ACC112 (cell line): ENCODE data around the gene UBE2U.

Experiments used
- H2AFZ ChIP-seq: fragments of 200-600 bp; sonication (generic); one replicate; pipeline ENCODE4 v1.6.0; 2017; ENCODE audit warnings: antibody characterized with exemption, low read length; ENCODE audit not compliant: unreplicated experiment
- H3K27ac ChIP-seq: fragments of 200-600 bp; sonication (generic); 2 replicates; pipeline ENCODE4 v1.5.1; 2014; ENCODE audit warnings: low read depth, mild to moderate bottlenecking, antibody characterized with exemption, low read length, moderate library complexity
- H3K27me3 ChIP-seq: fragments of 200-600 bp; sonication (generic); 2 replicates; pipeline ENCODE4 v1.6.1; 2014; ENCODE audit warnings: mild to moderate bottlenecking, antibody characterized with exemption, low read length, moderate library complexity, mixed read lengths; ENCODE audit not compliant: insufficient read depth
- H3K36me3 ChIP-seq: fragments of 200-600 bp; sonication (generic); 2 replicates; pipeline ENCODE4 v1.6.1; 2016; ENCODE audit warnings: mild to moderate bottlenecking, antibody characterized with exemption, low read length, moderate library complexity, mixed read lengths; ENCODE audit not compliant: insufficient read depth
- H3K4me1 ChIP-seq: fragments of 200-600 bp; sonication (generic); one replicate; pipeline ENCODE4 v1.6.1; 2016; ENCODE audit warnings: low read length, mixed read lengths; ENCODE audit not compliant: insufficient read depth, unreplicated experiment, control insufficient read depth
- H3K4me3 ChIP-seq: fragments of 200-600 bp; sonication (generic); 2 replicates; pipeline ENCODE4 v1.5.1; 2014; ENCODE audit warnings: mild to moderate bottlenecking, low read depth, low read length
- H3K79me2 ChIP-seq: fragments of 200-600 bp; sonication (generic); one replicate; pipeline ENCODE4 v1.6.0; 2016; ENCODE audit warnings: low read length; ENCODE audit not compliant: control insufficient read depth, unreplicated experiment, insufficient read depth

The UBE2U gene

GRCh38 chr1:64290420-64290819, 87.0 kb downstream of the UBE2U start:
- Histone ChIP-seq H3K27ac (no peak overlapping the region), H3K79me2 (no peaks in the 10 kb centered on the region), H3K4me1 (peaks cover 4% of the 10 kb centered on the region), H3K4me3 (no peak overlapping the region), H2AFZ (no peak overlapping the region), H3K27me3 (peaks cover 10% of the 10 kb centered on the region), H3K36me3 (no peaks in the 10 kb centered on the region)

GRCh38 chr1:64291931-64292330, 88.5 kb downstream of the UBE2U start:
- no peak overlapping the region for H3K4me3 ChIP-seq
- H3K27ac ChIP-seq: no peak overlapping the region
- H3K4me1 ChIP-seq: peaks cover 4% of the 10 kb centered on the region

GRCh38 chr1:64292399-64292798, 89.0 kb downstream of the UBE2U start:
- Histone ChIP-seq H3K27me3 (no peaks in the 10 kb centered on the region), H3K4me3 (no peak overlapping the region), H3K36me3 (no peaks in the 10 kb centered on the region), H2AFZ (no peak overlapping the region), H3K4me1 (peaks cover 4% of the 10 kb centered on the region), H3K27ac (no peak overlapping the region), H3K79me2 (no peaks in the 10 kb centered on the region)

More at GRCh38 chr1:64291931-64292330, 88.5 kb downstream of the UBE2U start:
- no peaks in the 10 kb centered on the region for H3K36me3 ChIP-seq
- H2AFZ ChIP-seq: no peak overlapping the region
- H3K27me3 ChIP-seq: no peaks in the 10 kb centered on the region
- H3K79me2 ChIP-seq: no peaks in the 10 kb centered on the region

- H3K27ac ChIP-seq: no peak overlapping the region
- H3K4me3 ChIP-seq: no peak overlapping the region
- no peaks in the 10 kb centered on the region for H3K27me3 ChIP-seq
- H2AFZ ChIP-seq: no peak overlapping the region
- peaks cover 4% of the 10 kb centered on the region for H3K4me1 ChIP-seq
- H3K36me3 ChIP-seq: no peaks in the 10 kb centered on the region
- no peaks in the 10 kb centered on the region for H3K79me2 ChIP-seq
These were observed 90.4 kb downstream of the UBE2U start for GRCh38 chr1:64293820-64294219.

GRCh38 chr1:64295136-64295535, 91.7 kb downstream of the UBE2U start:
- Histone ChIP-seq H3K4me3 (no peak overlapping the region), H2AFZ (no peak overlapping the region), H3K27me3 (no peaks in the 10 kb centered on the region), H3K79me2 (no peaks in the 10 kb centered on the region), H3K27ac (no peak overlapping the region), H3K36me3 (no peaks in the 10 kb centered on the region), H3K4me1 (peaks cover 4% of the 10 kb centered on the region)

GRCh38 chr1:64295561-64295960, 92.1 kb downstream of the UBE2U start:
- Histone ChIP-seq H3K27me3 (no peaks in the 10 kb centered on the region), H3K79me2 (no peaks in the 10 kb centered on the region), H3K4me3 (no peak overlapping the region), H3K36me3 (no peaks in the 10 kb centered on the region), H2AFZ (no peak overlapping the region), H3K27ac (no peak overlapping the region), H3K4me1 (peaks cover 4% of the 10 kb centered on the region)

GRCh38 chr1:64296459-64296858, 93.0 kb downstream of the UBE2U start:
- no peaks in the 10 kb centered on the region for H3K36me3 ChIP-seq
- H2AFZ ChIP-seq: no peak overlapping the region
- H3K27me3 ChIP-seq: no peaks in the 10 kb centered on the region
- no peak overlapping the region for H3K27ac ChIP-seq
- H3K4me3 ChIP-seq: no peak overlapping the region
- peaks cover 4% of the 10 kb centered on the region for H3K4me1 ChIP-seq
- no peaks in the 10 kb centered on the region for H3K79me2 ChIP-seq

GRCh38 chr1:64302194-64302593, 98.8 kb downstream of the UBE2U start:
- no peak overlapping the region for H3K4me3 ChIP-seq
- H3K4me1 ChIP-seq: no peaks in the 10 kb centered on the region
- H3K27ac ChIP-seq: no peak overlapping the region
- no peak overlapping the region for H2AFZ ChIP-seq
- no peaks in the 10 kb centered on the region for H3K27me3 ChIP-seq
- H3K36me3 ChIP-seq: no peaks in the 10 kb centered on the region
- no peaks in the 10 kb centered on the region for H3K79me2 ChIP-seq

GRCh38 chr1:64302971-64303370, 99.5 kb downstream of the UBE2U start:
- Histone ChIP-seq H2AFZ (no peak overlapping the region), H3K4me3 (no peak overlapping the region), H3K27me3 (no peaks in the 10 kb centered on the region), H3K27ac (no peak overlapping the region), H3K79me2 (no peaks in the 10 kb centered on the region), H3K36me3 (no peaks in the 10 kb centered on the region), H3K4me1 (no peaks in the 10 kb centered on the region)

- Histone ChIP-seq H3K79me2 (no peaks in the 10 kb centered on the region), H3K4me3 (no peak overlapping the region), H3K27ac (no peak overlapping the region), H3K4me1 (no peaks in the 10 kb centered on the region), H3K36me3 (no peaks in the 10 kb centered on the region), H2AFZ (no peak overlapping the region), H3K27me3 (0 out of 2 replicates have a peak, but pooled peaks cover 5% of the 10 kb centered on the region)
These were observed 101.4 kb downstream of the UBE2U start for GRCh38 chr1:64304823-64305222.

GRCh38 chr1:64308866-64309265, 105.4 kb downstream of the UBE2U start:
- H3K36me3 ChIP-seq: no peaks in the 10 kb centered on the region
- no peak overlapping the region for H3K4me3 ChIP-seq
- no peaks in the 10 kb centered on the region for H3K79me2 ChIP-seq
- no peak overlapping the region for H2AFZ ChIP-seq
- H3K27ac ChIP-seq: no peak overlapping the region
- H3K4me1 ChIP-seq: no peaks in the 10 kb centered on the region
- 0 out of 2 replicates have a peak, but pooled peaks cover 5% of the 10 kb centered on the region for H3K27me3 ChIP-seq
